ENCODE results near the gene EEFSEC. TPM values are rescaled to one million over a fixed set of nuclear protein-coding genes. Genes with fewer than 3 reads are reported as not detected.
"Not testable (repeated sequence)": the region's sequence is repeated elsewhere in the genome, so short reads cannot be mapped to it uniquely, and the experiment has no call there.

EEFSEC gene
- total RNA-seq, 1 donor from 2014 or later = 12.6 TPM

- TF ChIP-seq, protein P1, sequence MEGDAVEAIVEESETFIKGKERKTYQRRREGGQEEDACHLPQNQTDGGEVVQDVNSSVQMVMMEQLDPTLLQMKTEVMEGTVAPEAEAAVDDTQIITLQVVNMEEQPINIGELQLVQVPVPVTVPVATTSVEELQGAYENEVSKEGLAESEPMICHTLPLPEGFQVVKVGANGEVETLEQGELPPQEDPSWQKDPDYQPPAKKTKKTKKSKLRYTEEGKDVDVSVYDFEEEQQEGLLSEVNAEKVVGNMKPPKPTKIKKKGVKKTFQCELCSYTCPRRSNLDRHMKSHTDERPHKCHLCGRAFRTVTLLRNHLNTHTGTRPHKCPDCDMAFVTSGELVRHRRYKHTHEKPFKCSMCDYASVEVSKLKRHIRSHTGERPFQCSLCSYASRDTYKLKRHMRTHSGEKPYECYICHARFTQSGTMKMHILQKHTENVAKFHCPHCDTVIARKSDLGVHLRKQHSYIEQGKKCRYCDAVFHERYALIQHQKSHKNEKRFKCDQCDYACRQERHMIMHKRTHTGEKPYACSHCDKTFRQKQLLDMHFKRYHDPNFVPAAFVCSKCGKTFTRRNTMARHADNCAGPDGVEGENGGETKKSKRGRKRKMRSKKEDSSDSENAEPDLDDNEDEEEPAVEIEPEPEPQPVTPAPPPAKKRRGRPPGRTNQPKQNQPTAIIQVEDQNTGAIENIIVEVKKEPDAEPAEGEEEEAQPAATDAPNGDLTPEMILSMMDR (IDR thresholded peaks at IDR 0.05; ENCODE audit: insufficient read depth, low read length, poor library complexity, severe bottlenecking) = no peak
- Histone ChIP-seq H3K4me3 (ENCODE audit: low read depth, low read length) (no peak overlapping the region), H3K36me3 (ENCODE audit: control insufficient read depth, insufficient read depth, low read length) (no peaks in the 10 kb centered on the region), H3K27me3 (ENCODE audit: control insufficient read depth, insufficient read depth, low read length) (peaks cover 3% of the 10 kb centered on the region)
- no peak for DNase-seq (ENCODE audit: low read depth)
Measured at GRCh38 chr3:128146201-128146600, 7.1 kb upstream of the EEFSEC start.

GRCh38 chr3:128149650-128150049 lies 3.6 kb upstream of the EEFSEC start:
- no peak for DNase-seq (ENCODE audit: low read depth)
- Histone ChIP-seq H3K4me3 (ENCODE audit: low read depth, low read length) (no peak overlapping the region), H3K27me3 (ENCODE audit: control insufficient read depth, insufficient read depth, low read length) (peaks cover 3% of the 10 kb centered on the region), H3K36me3 (ENCODE audit: control insufficient read depth, insufficient read depth, low read length) (no peaks in the 10 kb centered on the region)
- TF ChIP-seq, protein P1 (IDR thresholded peaks at IDR 0.05; ENCODE audit: insufficient read depth, low read length, poor library complexity, severe bottlenecking) = no peak

DNA sequence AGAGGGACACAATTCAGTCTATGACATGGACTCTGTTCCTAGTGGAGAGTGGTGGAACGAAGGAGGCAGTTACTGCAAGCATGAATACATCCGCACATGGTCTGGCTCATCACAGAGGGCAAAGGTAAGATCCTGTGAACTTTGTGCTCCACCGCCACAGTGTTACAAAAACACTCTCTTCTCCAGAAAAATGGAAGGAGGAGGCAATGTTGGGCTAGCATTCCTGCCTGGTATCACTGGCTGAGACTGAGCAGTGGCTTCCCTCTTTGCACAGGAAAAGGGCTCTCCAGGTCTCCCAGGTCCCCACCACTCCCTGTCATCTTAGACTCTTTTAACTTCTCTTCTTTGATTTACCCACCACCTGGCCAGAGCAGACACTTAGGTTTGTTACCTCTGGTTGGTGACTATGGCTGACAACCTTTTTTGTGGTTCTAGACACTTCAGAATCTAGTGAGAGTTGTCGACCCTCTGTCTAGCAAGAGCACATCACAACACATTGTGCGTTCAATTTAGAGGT lies 1.5 kb upstream of the EEFSEC start:
- DNase-seq (ENCODE audit: low read depth) = no peak
- Histone ChIP-seq H3K4me3 (ENCODE audit: low read depth, low read length) (no peak overlapping the region), H3K36me3 (ENCODE audit: control insufficient read depth, insufficient read depth, low read length) (no peaks in the 10 kb centered on the region), H3K27me3 (ENCODE audit: control insufficient read depth, insufficient read depth, low read length) (no peaks in the 10 kb centered on the region)
- TF ChIP-seq, protein P1 (IDR thresholded peaks at IDR 0.05; ENCODE audit: insufficient read depth, low read length, poor library complexity, severe bottlenecking) = no peak

- no peak for DNase-seq (ENCODE audit: low read depth)
- Histone ChIP-seq H3K36me3 (ENCODE audit: control insufficient read depth, insufficient read depth, low read length) (no peaks in the 10 kb centered on the region), H3K4me3 (ENCODE audit: low read depth, low read length) (peak overlapping the region; percentile 90), H3K27me3 (ENCODE audit: control insufficient read depth, insufficient read depth, low read length) (no peaks in the 10 kb centered on the region)
- TF ChIP-seq, protein P1 (IDR thresholded peaks at IDR 0.05; ENCODE audit: insufficient read depth, low read length, poor library complexity, severe bottlenecking) = no peak
Measured at GRCh38 chr3:128152419-128153155, 694 bp upstream of the EEFSEC start.

- DNase-seq (ENCODE audit: low read depth); H3K27me3 ChIP-seq (ENCODE audit: control insufficient read depth, insufficient read depth, low read length); H3K36me3 ChIP-seq (ENCODE audit: control insufficient read depth, insufficient read depth, low read length): not testable (repeated sequence)
- H3K4me3 ChIP-seq (ENCODE audit: low read depth, low read length) = peak overlapping the region; percentile 90
Measured at GRCh38 chr3:128154354-128154753, 1.1 kb downstream of the EEFSEC start.

DNA sequence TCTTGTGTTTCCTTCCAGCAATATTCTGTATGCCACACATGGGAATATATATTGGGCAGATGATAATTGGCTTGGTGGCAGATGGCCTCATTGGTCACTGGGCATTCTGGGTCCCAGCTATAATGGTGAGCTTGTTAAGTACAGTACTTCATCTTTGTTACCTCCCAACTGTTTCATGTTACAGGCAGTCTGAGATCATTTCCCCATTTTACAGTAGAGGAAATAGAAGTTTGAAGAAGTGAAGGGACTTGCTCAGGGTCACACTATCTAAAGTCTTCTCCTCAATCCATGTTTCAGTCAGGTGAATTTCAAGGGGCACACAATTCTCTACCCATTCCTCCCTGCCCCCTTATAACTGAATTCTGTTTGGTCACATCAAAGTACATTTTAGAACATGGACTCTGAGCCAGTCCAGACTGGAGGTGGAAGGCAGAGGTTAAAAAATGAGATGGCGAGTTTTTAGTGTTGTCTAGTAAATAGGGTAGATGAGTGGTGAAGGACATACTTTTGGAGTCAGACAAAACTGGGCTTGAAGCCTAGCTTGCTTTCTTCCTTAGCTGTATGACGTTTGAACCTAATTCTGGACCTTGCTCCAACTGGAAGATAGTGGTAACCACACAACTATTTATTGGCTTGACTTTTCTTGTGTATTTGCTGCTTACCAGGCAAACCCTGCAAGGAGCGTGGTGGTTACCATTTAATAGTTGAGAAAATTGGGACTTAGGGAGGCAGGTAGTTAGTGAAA lies 2.5 kb downstream of the EEFSEC start:
- TF ChIP-seq, protein P1 (IDR thresholded peaks at IDR 0.05; ENCODE audit: insufficient read depth, low read length, poor library complexity, severe bottlenecking) = no peak
- Histone ChIP-seq H3K4me3 (ENCODE audit: low read depth, low read length) (no peak overlapping the region), H3K36me3 (ENCODE audit: control insufficient read depth, insufficient read depth, low read length) (no peaks in the 10 kb centered on the region), H3K27me3 (ENCODE audit: control insufficient read depth, insufficient read depth, low read length) (no peaks in the 10 kb centered on the region)
- DNase-seq (ENCODE audit: low read depth) = no peak
